Hepatocyte (in vitro differentiated cells): ENCODE data around the gene PLSCR1. TPM values are rescaled to one million over a fixed set of nuclear protein-coding genes. Genes with fewer than 3 reads are reported as not detected.

ENCODE experiments used
- DNase-seq: peaks from one replicate; pipeline ENCODE4 v3.0.0-alpha.2; 2016; ENCODE audit warnings: low spot score
- H2AFZ ChIP-seq: fragments of 200-600 bp; sonication (generic); 2 replicates; pipeline ENCODE4 v1.6.0; 2016; ENCODE audit warnings: antibody characterized with exemption, mild to moderate bottlenecking
- H3K27ac ChIP-seq: fragments of 200-600 bp; sonication (generic); 2 replicates; pipeline ENCODE4 v1.5.1; 2016; ENCODE audit warnings: mild to moderate bottlenecking
- H3K27me3 ChIP-seq: fragments of 200-600 bp; sonication (generic); 2 replicates; pipeline ENCODE4 v1.6.1; 2016
- H3K36me3 ChIP-seq: fragments of 200-600 bp; sonication (generic); replicated peaks from 2 replicates; pipeline ENCODE4 v1.5.1; 2016; ENCODE audit warnings: low read depth; ENCODE audit not compliant: insufficient read depth
- H3K4me1 ChIP-seq: fragments of 200-600 bp; sonication (generic); 2 replicates; pipeline ENCODE4 v1.5.1; 2016; ENCODE audit warnings: mild to moderate bottlenecking, moderate library complexity; ENCODE audit not compliant: insufficient read depth
- H3K4me2 ChIP-seq: fragments of 200-600 bp; sonication (generic); 2 replicates; pipeline ENCODE4 v1.6.0; 2016
- H3K4me3 ChIP-seq: fragments of 200-600 bp; sonication (generic); 2 replicates; pipeline ENCODE4 v1.5.1; 2016; ENCODE audit warnings: mild to moderate bottlenecking
- H3K79me2 ChIP-seq: fragments of 200-600 bp; sonication (generic); 2 replicates; pipeline ENCODE4 v1.6.0; 2017; ENCODE audit warnings: mild to moderate bottlenecking
- H3K9me2 ChIP-seq: fragments of 200-600 bp; sonication (generic); replicated peaks from 2 replicates; pipeline ENCODE4 v1.6.0; 2017; ENCODE audit warnings: mild to moderate bottlenecking; ENCODE audit not compliant: insufficient read depth
- H3K9me3 ChIP-seq: fragments of 200-600 bp; sonication (generic); 2 replicates; pipeline ENCODE4 v1.5.1; 2016; ENCODE audit warnings: low read depth, mild to moderate bottlenecking
- H4K20me1 ChIP-seq: fragments of 200-600 bp; sonication (generic); 2 replicates; pipeline ENCODE4 v1.6.0; 2016; ENCODE audit warnings: mild to moderate bottlenecking; ENCODE audit not compliant: insufficient read depth, poor library complexity, severe bottlenecking
- EZH2 ChIP-seq: fragments of 200-600 bp; sonication (generic); IDR thresholded peaks from 2 replicates; pipeline ENCODE4 v1.6.1; 2016; ENCODE audit warnings: antibody characterized with exemption, mild to moderate bottlenecking, borderline replicate concordance
- EZH2phosphoT487 ChIP-seq: fragments of 200-600 bp; sonication (generic); IDR thresholded peaks from one replicate; pipeline ENCODE4 v1.6.1; 2018; ENCODE audit warnings: antibody characterized with exemption, mild to moderate bottlenecking, low read depth, moderate library complexity; ENCODE audit not compliant: unreplicated experiment, severe bottlenecking
- WGBS: methylation state at CpG from one replicate; pipeline ENCODE4 v1.1.6; 2016; ENCODE audit warnings: low lambda C conversion rate; ENCODE audit errors: missing lambda C conversion rate; 5-methylcytosine and 5-hydroxymethylcytosine counted together
- polyA plus RNA-seq: library from polyadenylated mRNA; unstranded; fragments of >200 nt; fragmentation: Nextera tagmentation; extraction: Ambion mirVana; gene quantifications from 2 replicates; pipeline ENCODE4 v1.2.1, GENCODE V29; 2016
- total RNA-seq: library from RNA; depleted of rRNA; stranded (reverse); fragments of >200 nt; gene quantifications from 2 replicates; pipeline ENCODE4 v1.2.3, GENCODE V29; 2014
- TF ChIP-seq, protein P1 (sequence below): fragments of 200-600 bp; sonication (generic); IDR thresholded peaks from 2 replicates; pipeline ENCODE4 v1.5.1; 2016; ENCODE audit warnings: antibody characterized with exemption, mild to moderate bottlenecking; ENCODE audit not compliant: poor library complexity

Gene PLSCR1
- total and polyA plus RNA-seq, 2 experiments from 2014 or later: 44.9 to 72.6 TPM

DNA sequence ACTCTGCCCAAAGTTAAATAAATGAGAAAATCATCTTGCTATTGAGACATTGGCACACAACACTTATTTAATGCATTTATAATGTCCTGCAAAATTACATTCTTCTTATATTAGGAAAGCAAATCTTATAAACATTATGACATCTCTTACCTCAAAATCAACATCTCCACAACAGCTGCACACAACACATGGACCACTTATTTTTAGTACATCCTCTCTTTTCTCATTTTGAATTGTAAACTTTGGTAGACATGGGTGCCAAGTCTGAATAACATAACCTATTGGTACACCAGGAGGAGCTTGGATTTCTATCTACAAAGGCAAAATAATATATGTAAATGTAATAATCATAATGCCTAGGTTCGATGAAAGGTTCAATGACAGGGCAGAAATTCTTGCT, 23.0 kb downstream of the PLSCR1 start:
- H3K9me2 ChIP-seq: no peaks in the 10 kb centered on the region
- no peaks in the 10 kb centered on the region for H3K9me3 ChIP-seq
- H3K4me2 ChIP-seq: no peak overlapping the region
- H3K27ac ChIP-seq: no peak overlapping the region
- TF ChIP-seq EZH2phosphoT487: no peak
- TF ChIP-seq EZH2: no peak
- TF ChIP-seq, protein P1, sequence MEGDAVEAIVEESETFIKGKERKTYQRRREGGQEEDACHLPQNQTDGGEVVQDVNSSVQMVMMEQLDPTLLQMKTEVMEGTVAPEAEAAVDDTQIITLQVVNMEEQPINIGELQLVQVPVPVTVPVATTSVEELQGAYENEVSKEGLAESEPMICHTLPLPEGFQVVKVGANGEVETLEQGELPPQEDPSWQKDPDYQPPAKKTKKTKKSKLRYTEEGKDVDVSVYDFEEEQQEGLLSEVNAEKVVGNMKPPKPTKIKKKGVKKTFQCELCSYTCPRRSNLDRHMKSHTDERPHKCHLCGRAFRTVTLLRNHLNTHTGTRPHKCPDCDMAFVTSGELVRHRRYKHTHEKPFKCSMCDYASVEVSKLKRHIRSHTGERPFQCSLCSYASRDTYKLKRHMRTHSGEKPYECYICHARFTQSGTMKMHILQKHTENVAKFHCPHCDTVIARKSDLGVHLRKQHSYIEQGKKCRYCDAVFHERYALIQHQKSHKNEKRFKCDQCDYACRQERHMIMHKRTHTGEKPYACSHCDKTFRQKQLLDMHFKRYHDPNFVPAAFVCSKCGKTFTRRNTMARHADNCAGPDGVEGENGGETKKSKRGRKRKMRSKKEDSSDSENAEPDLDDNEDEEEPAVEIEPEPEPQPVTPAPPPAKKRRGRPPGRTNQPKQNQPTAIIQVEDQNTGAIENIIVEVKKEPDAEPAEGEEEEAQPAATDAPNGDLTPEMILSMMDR: no peak
- H3K4me1 ChIP-seq: peaks cover 14% of the 10 kb centered on the region
- no peak for DNase-seq
- H3K27me3 ChIP-seq: no peaks in the 10 kb centered on the region
- 79% methylated on average over 1 of the region's 1 CpG for WGBS
- H2AFZ ChIP-seq: no peak overlapping the region
- H4K20me1 ChIP-seq: no peaks in the 10 kb centered on the region
- H3K36me3 ChIP-seq: no peaks in the 10 kb centered on the region
- H3K4me3 ChIP-seq: no peak overlapping the region
- H3K79me2 ChIP-seq: no peaks in the 10 kb centered on the region

DNA sequence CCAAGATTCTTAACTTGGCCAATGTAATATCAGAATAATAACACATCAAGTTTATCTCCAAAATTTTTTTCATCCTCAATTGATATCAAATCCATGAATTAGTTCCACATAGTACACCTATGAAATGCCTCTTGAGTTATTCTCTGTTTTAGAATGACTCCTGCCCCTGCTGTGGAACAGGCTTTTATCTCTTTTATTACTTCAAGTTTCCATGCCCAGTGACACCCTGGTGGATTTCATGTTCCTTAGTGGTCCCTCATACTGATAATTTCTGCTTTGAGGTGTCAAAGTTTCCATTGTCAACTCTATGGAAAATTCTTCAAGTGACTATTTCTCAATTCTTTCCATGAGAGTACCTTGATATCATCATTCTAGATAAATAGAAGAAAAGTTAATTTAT, 24.6 kb downstream of the PLSCR1 start:
- H3K9me3 ChIP-seq: no peaks in the 10 kb centered on the region
- H3K79me2 ChIP-seq: no peaks in the 10 kb centered on the region
- no peak overlapping the region for H3K4me3 ChIP-seq
- no peaks in the 10 kb centered on the region for H3K9me2 ChIP-seq
- no peak overlapping the region for H3K27ac ChIP-seq
- H3K27me3 ChIP-seq: no peaks in the 10 kb centered on the region
- H4K20me1 ChIP-seq: no peaks in the 10 kb centered on the region
- no peak for DNase-seq
- H3K4me2 ChIP-seq: no peak overlapping the region
- H3K36me3 ChIP-seq: no peaks in the 10 kb centered on the region
- no peak for TF ChIP-seq EZH2phosphoT487
- no peak for TF ChIP-seq EZH2
- TF ChIP-seq, protein P1: no peak
- no peak overlapping the region for H2AFZ ChIP-seq
- peaks cover 14% of the 10 kb centered on the region for H3K4me1 ChIP-seq

DNA sequence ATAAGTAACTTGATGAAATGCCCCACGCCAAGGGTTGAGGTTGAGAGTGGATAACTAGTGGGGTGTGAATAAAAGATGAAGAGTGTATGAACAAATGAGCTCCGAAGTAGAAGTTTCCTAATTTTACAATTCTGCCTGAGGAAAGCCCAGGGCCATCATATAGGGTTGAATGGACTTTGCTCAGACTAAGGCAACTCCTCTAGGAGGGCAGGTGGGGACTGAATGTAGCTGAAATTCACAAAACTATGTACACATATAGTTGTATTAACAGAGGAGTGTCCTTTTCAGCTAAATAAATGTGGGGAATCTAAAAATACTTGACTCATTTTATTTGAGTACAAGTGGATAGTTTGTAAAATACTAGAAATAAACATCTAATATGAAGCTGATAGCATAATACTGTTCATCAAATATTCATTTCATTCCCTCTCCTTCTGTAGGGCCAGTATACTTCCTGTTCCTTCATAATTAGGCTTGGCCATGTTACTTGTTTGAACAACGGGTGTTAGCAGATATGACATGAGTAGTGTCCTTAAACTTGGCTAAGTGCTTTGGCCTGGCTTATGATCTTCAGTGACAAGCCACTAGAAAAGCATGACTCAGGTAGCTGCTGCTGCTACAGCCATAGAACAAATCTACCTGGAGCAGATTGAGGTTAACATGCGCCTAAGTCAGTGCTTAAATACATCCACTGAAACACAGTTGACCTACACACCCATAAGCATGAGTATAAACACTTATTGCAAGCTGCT, 26.5 kb downstream of the PLSCR1 start:
- peak; percentile 39 for DNase-seq
- WGBS: 63% methylated on average over 4 of the region's 4 CpGs
- H3K79me2 ChIP-seq: no peaks in the 10 kb centered on the region
- H3K27me3 ChIP-seq: no peaks in the 10 kb centered on the region
- H3K36me3 ChIP-seq: no peaks in the 10 kb centered on the region
- TF ChIP-seq, protein P1: no peak
- TF ChIP-seq EZH2phosphoT487: no peak
- no peak for TF ChIP-seq EZH2
- H3K4me1 ChIP-seq: peaks cover 9% of the 10 kb centered on the region
- no peak overlapping the region for H3K4me3 ChIP-seq
- H2AFZ ChIP-seq: no peak overlapping the region
- no peak overlapping the region for H3K4me2 ChIP-seq
- H3K9me3 ChIP-seq: no peaks in the 10 kb centered on the region
- H3K9me2 ChIP-seq: no peaks in the 10 kb centered on the region
- no peaks in the 10 kb centered on the region for H4K20me1 ChIP-seq
- H3K27ac ChIP-seq: peak overlapping the region; percentile 38
